Loucy (cell line): ENCODE results near the gene IL18RAP.

Source experiments
- H2AFZ ChIP-seq: fragments of 200-600 bp; sonication (generic); 2 replicates; pipeline ENCODE4 v1.6.0; 2016; ENCODE audit warnings: antibody characterized with exemption, mild to moderate bottlenecking, low read length, moderate library complexity
- H3F3A ChIP-seq: fragments of 200-600 bp; 2 replicates; pipeline ENCODE4 v1.6.0; 2016; ENCODE audit warnings: antibody characterized with exemption, low read depth, mild to moderate bottlenecking
- H3K27me3 ChIP-seq: fragments of 200-600 bp; sonication (generic); 2 replicates; pipeline ENCODE4 v1.6.1; 2014; ENCODE audit warnings: low read length, mild to moderate bottlenecking; ENCODE audit not compliant: insufficient read depth, poor library complexity, severe bottlenecking
- H3K36me3 ChIP-seq: fragments of 200-600 bp; sonication (generic); 2 replicates; pipeline ENCODE4 v1.6.1; 2016; ENCODE audit warnings: low read length; ENCODE audit not compliant: insufficient read depth
- H3K4me1 ChIP-seq: fragments of 200-600 bp; sonication (generic); 2 replicates; pipeline ENCODE4 v1.5.1; 2014; ENCODE audit warnings: low read length, mild to moderate bottlenecking; ENCODE audit not compliant: insufficient read depth, poor library complexity, severe bottlenecking
- H3K4me2 ChIP-seq: fragments of 200-600 bp; sonication (generic); 2 replicates; pipeline ENCODE4 v1.6.0; 2014; ENCODE audit warnings: antibody characterized with exemption, low read length, low read depth, mild to moderate bottlenecking; ENCODE audit not compliant: poor library complexity, severe bottlenecking
- H3K4me3 ChIP-seq: fragments of 200-600 bp; sonication (generic); 2 replicates; pipeline ENCODE4 v1.5.1; 2014; ENCODE audit warnings: low read length, mild to moderate bottlenecking, mixed read lengths; ENCODE audit not compliant: poor library complexity, severe bottlenecking
- H3K79me2 ChIP-seq: fragments of 200-600 bp; sonication (generic); 2 replicates; pipeline ENCODE4 v1.6.1; 2014; ENCODE audit warnings: low read length; ENCODE audit not compliant: insufficient read depth
- H3K9ac ChIP-seq: fragments of 200-600 bp; sonication (generic); 2 replicates; pipeline ENCODE4 v1.6.0; 2014; ENCODE audit warnings: mild to moderate bottlenecking, low read depth, low read length, moderate library complexity; ENCODE audit not compliant: poor library complexity, severe bottlenecking
- H3K9me2 ChIP-seq: fragments of 200-600 bp; sonication (generic); replicated peaks from 2 replicates; pipeline ENCODE4 v1.6.1; 2016; ENCODE audit warnings: low read depth, low read length, mixed read lengths
- H3K9me3 ChIP-seq: fragments of 200-600 bp; sonication (generic); 2 replicates; pipeline ENCODE4 v1.6.1; 2014; ENCODE audit warnings: mild to moderate bottlenecking, antibody characterized with exemption, low read length, low read depth; ENCODE audit not compliant: insufficient read depth
- H4K20me1 ChIP-seq: fragments of 200-600 bp; sonication (generic); 2 replicates; pipeline ENCODE4 v1.6.0; 2014; ENCODE audit warnings: antibody characterized with exemption, low read length, mild to moderate bottlenecking; ENCODE audit not compliant: insufficient read depth, poor library complexity, severe bottlenecking
- CTCF ChIP-seq: fragments of 200-600 bp; sonication (generic); conservative IDR thresholded peaks from 2 replicates; pipeline ENCODE4 v1.5.1; 2014; ENCODE audit warnings: mild to moderate bottlenecking, antibody characterized with exemption, low read length
- EZH2phosphoT487 ChIP-seq: fragments of 200-600 bp; IDR thresholded peaks from 2 replicates; pipeline ENCODE4 v1.6.1; 2018; ENCODE audit warnings: antibody characterized with exemption, mild to moderate bottlenecking, moderate library complexity, borderline replicate concordance

IL18RAP gene

GRCh38 chr2:102460467-102460866, 37.5 kb downstream of the IL18RAP start:
- TF ChIP-seq CTCF (peak; percentile 37; the same call in 1 of the 2 replicates), EZH2phosphoT487 (no peak)
- H4K20me1 ChIP-seq: no peaks in the 10 kb centered on the region
- no peaks in the 10 kb centered on the region for H3K79me2 ChIP-seq
- H3K4me3 ChIP-seq: no peak overlapping the region
- no peaks in the 10 kb centered on the region for H3K27me3 ChIP-seq
- no peaks in the 10 kb centered on the region for H3K36me3 ChIP-seq
- 0 out of 2 replicates have a peak, but pooled peaks cover 3% of the 10 kb centered on the region for H3K9me3 ChIP-seq
- H3K4me1 ChIP-seq: no peaks in the 10 kb centered on the region
- no peak overlapping the region for H3K4me2 ChIP-seq
- H2AFZ ChIP-seq: no peak overlapping the region
- H3K9ac ChIP-seq: no peak overlapping the region
- H3F3A ChIP-seq: no peaks in the 10 kb centered on the region
- no peaks in the 10 kb centered on the region for H3K9me2 ChIP-seq

GRCh38 chr2:102461188-102461587, 38.2 kb downstream of the IL18RAP start:
- H3K4me1 ChIP-seq: no peaks in the 10 kb centered on the region
- H3K9ac ChIP-seq: no peak overlapping the region

GRCh38 chr2:102463160-102463559, 40.2 kb downstream of the IL18RAP start:
- no peak overlapping the region for H3K9ac ChIP-seq
- no peak overlapping the region for H3K4me3 ChIP-seq
- H3K4me2 ChIP-seq: no peak overlapping the region
- no peaks in the 10 kb centered on the region for H3K27me3 ChIP-seq
- no peaks in the 10 kb centered on the region for H3K4me1 ChIP-seq
- no peaks in the 10 kb centered on the region for H3K9me3 ChIP-seq
- H3K9me2 ChIP-seq: no peaks in the 10 kb centered on the region
- no peak overlapping the region for H2AFZ ChIP-seq
- H3F3A ChIP-seq: no peaks in the 10 kb centered on the region
- H4K20me1 ChIP-seq: no peaks in the 10 kb centered on the region
- H3K79me2 ChIP-seq: no peaks in the 10 kb centered on the region
- TF ChIP-seq CTCF (no peak), EZH2phosphoT487 (no peak)
- no peaks in the 10 kb centered on the region for H3K36me3 ChIP-seq

More at GRCh38 chr2:102461188-102461587, 38.2 kb downstream of the IL18RAP start:
- TF ChIP-seq EZH2phosphoT487 (no peak), CTCF (no peak)
- Histone ChIP-seq H3K36me3 (no peaks in the 10 kb centered on the region), H3K9me3 (no peaks in the 10 kb centered on the region), H2AFZ (no peak overlapping the region), H3K4me3 (no peak overlapping the region), H3F3A (no peaks in the 10 kb centered on the region), H3K4me2 (no peak overlapping the region), H4K20me1 (no peaks in the 10 kb centered on the region), H3K9me2 (no peaks in the 10 kb centered on the region), H3K79me2 (no peaks in the 10 kb centered on the region), H3K27me3 (no peaks in the 10 kb centered on the region)
